Glutamatergic neuron (in vitro differentiated cells): ENCODE data around the gene MAMDC4. TPM values are rescaled to one million over a fixed set of nuclear protein-coding genes. Genes with fewer than 3 reads are reported as not detected.
A peak's percentile ranks its signal among the peaks of the same experiment; 100 is the strongest.
"Not testable (repeated sequence)": the region's sequence is repeated elsewhere in the genome, so short reads cannot be mapped to it uniquely, and the experiment has no call there.

ENCODE experiments used
- DNase-seq: peaks from one replicate; pipeline ENCODE4 v3.0.0; 2022
- H3K27ac Mint-ChIP-seq: one replicate; pipeline ENCODE4 v1.8.0; 2020; ENCODE audit warnings: mild to moderate bottlenecking, mixed read lengths, inconsistent platforms; ENCODE audit not compliant: unreplicated experiment
- H3K27me3 Mint-ChIP-seq: one replicate; pipeline ENCODE4 v1.8.0; 2020; ENCODE audit warnings: mild to moderate bottlenecking, moderate library complexity, mixed read lengths, inconsistent platforms; ENCODE audit not compliant: unreplicated experiment
- H3K36me3 Mint-ChIP-seq: one replicate; pipeline ENCODE4 v1.8.0; 2020; ENCODE audit warnings: mild to moderate bottlenecking, mixed read lengths, inconsistent platforms; ENCODE audit not compliant: unreplicated experiment
- H3K4me1 Mint-ChIP-seq: one replicate; pipeline ENCODE4 v1.8.0; 2020; ENCODE audit warnings: mild to moderate bottlenecking, low read depth, mixed read lengths, inconsistent platforms; ENCODE audit not compliant: unreplicated experiment
- H3K4me3 Mint-ChIP-seq: one replicate; pipeline ENCODE4 v1.8.0; 2020; ENCODE audit warnings: mild to moderate bottlenecking, mixed read lengths, inconsistent platforms; ENCODE audit not compliant: unreplicated experiment
- H3K9me3 Mint-ChIP-seq: one replicate; pipeline ENCODE4 v1.8.0; 2020; ENCODE audit warnings: mild to moderate bottlenecking, moderate library complexity, mixed read lengths, inconsistent platforms; ENCODE audit not compliant: unreplicated experiment
- CTCF ChIP-seq: fragments of 200-600 bp; sonication (generic); IDR thresholded peaks from one replicate; pipeline ENCODE4 v1.5.0; 2021; ENCODE audit not compliant: partially characterized antibody, unreplicated experiment
- long read RNA-seq: library from polyadenylated mRNA; unstranded; transcript quantifications from one replicate; pipeline ENCODE4 v2.0.0, GENCODE V29; 2020; ENCODE audit not compliant: unreplicated experiment
- total RNA-seq: library from RNA; stranded (reverse); fragmentation: NEBNext Ultra II Directional; extraction: Animal tissue kit (Norgen Biotek cat#: 25700); gene quantifications from one replicate; pipeline ENCODE4 v1.2.1, GENCODE V29; 2021; ENCODE audit not compliant: unreplicated experiment

The MAMDC4 gene
- 17.6 TPM for total RNA-seq
- long read RNA-seq, partial matches to known transcripts: 1 of 1 reads
- long read RNA-seq, other reads (novel, unspliced or antisense): 0 of 1 reads

GRCh38 chr9:136851941-136852663, at the start of gene MAMDC4:
Gene MAMDC4, plus strand, starts transcription at chr9:136852346. Its CDS starts 71 bp downstream, at chr9:136852417.
- Mint-ChIP-seq H3K36me3 (no peaks in the 10 kb centered on the region), H3K27ac (no peak within 1 kb of the TSS), H3K4me1 (peaks cover 2% of the 10 kb centered on the region), H3K9me3 (peaks cover 8% of the 10 kb centered on the region), H3K4me3 (no peak within 1 kb of the TSS), H3K27me3 (peaks cover 12% of the 10 kb centered on the region)
- DNase-seq: peak; percentile 14
- TF ChIP-seq CTCF: no peak

- not testable (repeated sequence) for H3K27ac Mint-ChIP-seq, H3K4me3 Mint-ChIP-seq
Measured at GRCh38 chr9:136803009-136803550, 49.1 kb upstream of the MAMDC4 start.

GRCh38 chr9:136803551-136804508, 48.3 kb upstream of the MAMDC4 start:
- Mint-ChIP-seq H3K36me3 (peaks cover 1% of the 10 kb centered on the region), H3K27ac (no peak overlapping the region), H3K9me3 (peaks cover 22% of the 10 kb centered on the region), H3K4me3 (no peak overlapping the region), H3K27me3 (peaks cover 15% of the 10 kb centered on the region), H3K4me1 (peaks cover 4% of the 10 kb centered on the region)
- no peak for TF ChIP-seq CTCF
- no peak for DNase-seq

More at GRCh38 chr9:136803009-136803550, 49.1 kb upstream of the MAMDC4 start:
- H3K27me3 Mint-ChIP-seq: peaks cover 13% of the 10 kb centered on the region
- peaks cover 21% of the 10 kb centered on the region for H3K9me3 Mint-ChIP-seq
- not testable (repeated sequence) for DNase-seq, H3K36me3 Mint-ChIP-seq, H3K4me1 Mint-ChIP-seq

- Mint-ChIP-seq H3K36me3 (peaks cover 5% of the 10 kb centered on the region), H3K4me1 (peaks cover 11% of the 10 kb centered on the region), H3K9me3 (peaks cover 26% of the 10 kb centered on the region), H3K27ac (no peak overlapping the region), H3K4me3 (no peak overlapping the region), H3K27me3 (peaks cover 19% of the 10 kb centered on the region)
- TF ChIP-seq CTCF: no peak
- DNase-seq: no peak
Measured at GRCh38 chr9:136804509-136805206, 47.5 kb upstream of the MAMDC4 start.
